Progenitor cell of endocrine pancreas (in vitro differentiated cells): ENCODE measurements around the gene NARF. TPM values are rescaled to one million over a fixed set of nuclear protein-coding genes. Genes with fewer than 3 reads are reported as not detected.

Source experiments
- DNase-seq: peaks from one replicate; pipeline ENCODE4 v3.0.0; 2021; ENCODE audit warnings: low spot score; ENCODE audit not compliant: unreplicated experiment
- H3K27ac Mint-ChIP-seq: 2 replicates; pipeline ENCODE4 v1.8.0; 2021; ENCODE audit warnings: mild to moderate bottlenecking, moderate library complexity, mixed read lengths
- H3K27me3 Mint-ChIP-seq: 2 replicates; pipeline ENCODE4 v1.8.0; 2021; ENCODE audit warnings: mixed read lengths
- H3K36me3 Mint-ChIP-seq: 2 replicates; pipeline ENCODE4 v1.8.0; 2022; ENCODE audit warnings: mixed read lengths; ENCODE audit not compliant: insufficient read depth
- H3K4me1 Mint-ChIP-seq: 2 replicates; pipeline ENCODE4 v1.8.0; 2021; ENCODE audit warnings: low read depth, mixed read lengths
- H3K4me3 Mint-ChIP-seq: 2 replicates; pipeline ENCODE4 v1.8.0; 2021; ENCODE audit warnings: low read depth, mild to moderate bottlenecking, moderate library complexity, mixed read lengths
- H3K9me3 Mint-ChIP-seq: 2 replicates; pipeline ENCODE4 v1.8.0; 2021; ENCODE audit warnings: low read depth, mixed read lengths
- total RNA-seq: library from RNA; stranded (reverse); gene quantifications from 2 replicates; pipeline ENCODE4 v1.2.1, GENCODE V29; 2021
- TF ChIP-seq, protein P1 (sequence below): fragments of 200-600 bp; sonication (generic); IDR thresholded peaks from one replicate; pipeline ENCODE4 v1.5.0; 2021; ENCODE audit warnings: antibody characterized with exemption, mild to moderate bottlenecking; ENCODE audit not compliant: unreplicated experiment

The NARF gene
- total RNA-seq, 1 donor from 2014 or later: 94.0 TPM

DNA sequence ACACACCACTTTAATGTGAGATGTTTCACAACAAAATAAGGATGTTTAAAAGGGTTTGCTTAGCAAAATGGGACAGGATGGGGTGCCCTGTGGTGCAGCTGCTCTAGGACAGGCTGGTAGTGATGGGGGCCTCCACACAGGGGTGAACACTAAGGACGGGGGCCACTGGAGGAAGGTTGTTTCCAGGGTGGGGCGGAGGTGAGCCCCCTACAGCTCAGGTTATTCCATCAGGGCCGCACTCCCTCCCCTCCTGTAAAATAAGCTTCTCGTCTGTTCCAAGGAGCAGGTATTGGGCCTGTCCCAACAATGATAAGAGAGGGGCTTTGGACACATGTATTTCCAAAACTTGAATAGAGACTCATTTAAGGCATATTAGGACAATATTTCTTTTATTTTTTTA lies 42.3 kb upstream of the NARF start:
- no peak overlapping the region for H3K27ac Mint-ChIP-seq
- H3K4me3 Mint-ChIP-seq: no peak overlapping the region
- TF ChIP-seq, protein P1, sequence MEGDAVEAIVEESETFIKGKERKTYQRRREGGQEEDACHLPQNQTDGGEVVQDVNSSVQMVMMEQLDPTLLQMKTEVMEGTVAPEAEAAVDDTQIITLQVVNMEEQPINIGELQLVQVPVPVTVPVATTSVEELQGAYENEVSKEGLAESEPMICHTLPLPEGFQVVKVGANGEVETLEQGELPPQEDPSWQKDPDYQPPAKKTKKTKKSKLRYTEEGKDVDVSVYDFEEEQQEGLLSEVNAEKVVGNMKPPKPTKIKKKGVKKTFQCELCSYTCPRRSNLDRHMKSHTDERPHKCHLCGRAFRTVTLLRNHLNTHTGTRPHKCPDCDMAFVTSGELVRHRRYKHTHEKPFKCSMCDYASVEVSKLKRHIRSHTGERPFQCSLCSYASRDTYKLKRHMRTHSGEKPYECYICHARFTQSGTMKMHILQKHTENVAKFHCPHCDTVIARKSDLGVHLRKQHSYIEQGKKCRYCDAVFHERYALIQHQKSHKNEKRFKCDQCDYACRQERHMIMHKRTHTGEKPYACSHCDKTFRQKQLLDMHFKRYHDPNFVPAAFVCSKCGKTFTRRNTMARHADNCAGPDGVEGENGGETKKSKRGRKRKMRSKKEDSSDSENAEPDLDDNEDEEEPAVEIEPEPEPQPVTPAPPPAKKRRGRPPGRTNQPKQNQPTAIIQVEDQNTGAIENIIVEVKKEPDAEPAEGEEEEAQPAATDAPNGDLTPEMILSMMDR: no peak
- peaks cover 5% of the 10 kb centered on the region for H3K4me1 Mint-ChIP-seq
- no peak for DNase-seq
- no peaks in the 10 kb centered on the region for H3K9me3 Mint-ChIP-seq
- H3K36me3 Mint-ChIP-seq: peaks cover 13% of the 10 kb centered on the region
- no peaks in the 10 kb centered on the region for H3K27me3 Mint-ChIP-seq

DNA sequence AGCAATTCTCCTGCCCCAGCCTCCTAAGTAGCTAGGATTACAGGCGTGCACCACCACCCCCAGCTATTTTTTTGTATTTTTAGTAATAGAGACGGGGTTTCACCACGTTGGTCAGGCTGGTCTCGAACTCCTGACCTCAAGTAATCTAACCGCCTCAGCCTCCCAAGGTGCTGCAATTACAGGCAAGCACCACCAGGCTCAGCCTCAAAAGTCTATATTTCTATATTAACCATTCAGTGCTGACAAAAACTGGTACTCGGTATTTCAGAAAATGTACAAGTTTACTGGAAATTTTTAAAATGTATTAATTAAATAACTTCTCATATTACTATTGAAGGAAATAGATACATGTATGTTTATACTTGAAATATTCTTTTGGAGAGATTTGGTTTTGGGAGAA lies 41.8 kb upstream of the NARF start:
- H3K4me3 Mint-ChIP-seq: no peak overlapping the region
- peaks cover 15% of the 10 kb centered on the region for H3K36me3 Mint-ChIP-seq
- no peak for DNase-seq
- H3K9me3 Mint-ChIP-seq: no peaks in the 10 kb centered on the region
- TF ChIP-seq, protein P1: peak; percentile 23
- no peak overlapping the region for H3K27ac Mint-ChIP-seq
- peaks cover 5% of the 10 kb centered on the region for H3K4me1 Mint-ChIP-seq
- H3K27me3 Mint-ChIP-seq: no peaks in the 10 kb centered on the region

DNA sequence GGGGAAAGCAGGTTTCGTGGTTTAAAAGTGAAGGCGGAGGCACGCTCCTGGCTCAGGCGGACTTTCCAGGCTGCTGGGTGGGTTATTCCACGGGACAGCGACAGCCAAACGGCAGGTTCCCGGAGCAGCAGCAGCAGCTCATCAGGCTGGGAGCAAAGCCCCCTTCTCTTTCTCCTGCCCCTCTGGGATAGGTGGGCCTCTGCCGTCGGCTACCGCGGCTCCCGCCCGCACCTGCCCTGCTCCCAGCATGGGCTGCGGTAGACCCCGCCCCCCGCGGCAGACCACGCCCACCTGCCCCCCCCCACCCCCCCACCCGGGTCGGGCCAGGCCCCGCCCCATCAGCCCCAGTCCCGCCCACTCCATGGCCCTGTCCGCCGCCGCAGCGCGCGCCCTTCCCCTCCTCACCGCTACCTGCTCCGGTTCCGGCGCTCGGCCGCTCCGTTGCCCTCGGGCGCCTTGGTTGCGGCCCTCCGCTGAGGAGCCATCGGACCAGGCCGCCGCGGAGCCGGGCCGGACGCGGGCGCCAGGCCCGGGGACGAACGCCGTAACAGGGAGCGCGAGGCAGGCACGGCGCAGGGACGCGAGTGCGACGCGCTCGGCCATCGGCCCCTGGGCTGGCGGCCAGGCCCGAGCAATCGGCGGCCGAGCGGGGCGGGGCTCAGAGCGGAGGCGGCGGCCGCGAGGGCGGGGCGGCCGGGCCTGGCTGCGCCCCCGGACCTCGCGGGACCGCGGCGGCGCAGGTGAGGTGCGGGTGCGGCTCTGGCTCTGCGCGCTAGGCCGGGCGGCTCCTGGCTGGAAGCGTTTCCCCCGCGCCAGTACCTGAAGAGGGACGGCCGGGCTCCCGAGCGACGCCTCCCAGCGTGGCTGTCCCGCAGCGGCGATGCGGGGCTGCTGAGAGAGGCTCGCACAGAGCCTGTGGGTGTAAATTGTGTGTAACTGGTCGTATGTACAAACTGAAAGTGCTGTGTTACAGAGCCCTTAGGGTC lies 40.2 kb upstream of the NARF start, which contains the start of the genes HEXD and OGFOD3:
TSS of gene HEXD (plus strand) at position 347 of the 986 bp plus-strand sequence. CDS start 1,453 bp downstream, outside the sequence.
TSS of gene OGFOD3 (minus strand) at position 586 of the 986 bp plus-strand sequence. CDS start at position 485, 101 bp downstream.
- TF ChIP-seq, protein P1: no peak
- peak; percentile 78 for DNase-seq
- Mint-ChIP-seq H3K27ac (peak within 1 kb of the TSS; percentile 76), H3K4me3 (peak within 1 kb of the TSS; percentile 78), H3K27me3 (no peaks in the 10 kb centered on the region), H3K4me1 (peaks cover 5% of the 10 kb centered on the region), H3K36me3 (peaks cover 25% of the 10 kb centered on the region), H3K9me3 (peaks cover 7% of the 10 kb centered on the region)

DNA sequence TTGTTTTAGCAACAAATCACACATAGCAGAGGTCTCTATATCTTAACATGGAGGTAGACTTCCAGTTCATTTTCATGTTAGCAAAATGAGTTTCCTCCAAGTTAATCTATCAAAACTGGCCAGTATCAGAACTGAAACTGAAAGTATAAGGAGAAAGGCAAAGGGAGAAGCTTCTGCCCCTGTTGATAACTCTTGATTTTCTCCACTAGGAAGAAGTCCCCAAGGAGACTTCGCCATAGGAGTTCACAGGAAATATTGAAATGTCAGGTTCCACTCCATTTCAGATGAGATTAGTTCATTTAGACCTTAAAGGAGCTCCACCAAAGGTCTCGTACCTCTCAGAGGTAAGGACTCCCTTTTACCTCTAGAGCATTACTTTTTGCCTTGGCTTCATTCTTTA lies 39.0 kb upstream of the NARF start:
- Mint-ChIP-seq H3K4me1 (peaks cover 3% of the 10 kb centered on the region), H3K27ac (no peak overlapping the region), H3K9me3 (peaks cover 7% of the 10 kb centered on the region), H3K36me3 (peaks cover 27% of the 10 kb centered on the region), H3K4me3 (peak overlapping the region; percentile 78), H3K27me3 (no peaks in the 10 kb centered on the region)
- TF ChIP-seq, protein P1: no peak
- DNase-seq: no peak

DNA sequence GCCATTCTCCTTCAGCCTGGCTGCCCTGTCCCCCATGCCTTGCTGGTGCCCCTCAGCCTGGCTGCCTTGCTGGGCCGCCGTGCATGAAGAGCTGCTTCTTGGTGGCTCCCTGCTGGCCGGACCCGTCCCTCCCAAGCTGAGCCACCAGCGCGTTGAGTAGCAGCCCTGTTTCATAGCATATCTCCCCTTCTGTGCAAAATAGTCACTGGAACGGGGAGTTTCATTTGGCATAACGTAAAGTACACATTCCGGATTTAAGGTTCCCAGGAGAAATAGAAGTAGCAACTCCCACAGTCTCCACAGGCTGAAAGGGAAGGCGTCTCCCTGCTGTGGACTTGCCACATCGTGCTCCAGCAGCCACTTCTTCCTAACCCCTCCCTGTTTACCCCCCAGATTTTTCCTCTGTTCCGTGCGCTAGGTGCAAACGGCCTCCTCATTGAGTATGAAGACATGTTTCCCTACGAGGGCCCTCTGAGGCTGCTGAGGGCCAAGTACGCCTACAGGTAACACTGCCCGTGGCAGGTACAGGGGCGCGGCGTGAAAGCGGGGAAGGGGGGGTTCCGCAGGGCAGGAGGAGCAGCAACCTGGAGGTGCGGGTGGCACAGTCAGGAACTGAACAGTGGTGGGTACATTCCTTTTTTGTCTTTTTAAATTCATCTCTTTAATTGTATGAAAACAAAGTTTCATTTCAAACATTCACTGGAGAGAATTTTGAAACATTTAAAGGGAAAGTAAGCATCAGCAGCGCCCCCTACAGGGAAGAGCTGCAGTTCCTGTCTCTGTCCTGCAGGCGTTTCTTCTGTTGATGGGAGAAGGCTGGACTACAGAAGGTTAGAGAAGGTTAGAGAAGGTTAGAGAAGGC lies 34.3 kb upstream of the NARF start:
- H3K27ac Mint-ChIP-seq: peak overlapping the region; percentile 80
- peaks cover 7% of the 10 kb centered on the region for H3K9me3 Mint-ChIP-seq
- H3K4me3 Mint-ChIP-seq: no peak overlapping the region
- TF ChIP-seq, protein P1: peak; percentile 60
- peaks cover 7% of the 10 kb centered on the region for H3K4me1 Mint-ChIP-seq
- no peak for DNase-seq
- H3K36me3 Mint-ChIP-seq: peaks cover 27% of the 10 kb centered on the region
- no peaks in the 10 kb centered on the region for H3K27me3 Mint-ChIP-seq
